Upper lobe of right lung (tissue), 1 donor: Measurements from ENCODE around the gene LAMB1. TPM values are rescaled to one million over a fixed set of nuclear protein-coding genes. Genes with fewer than 3 reads are reported as not detected.
"Not testable (repeated sequence)": the region's sequence is repeated elsewhere in the genome, so short reads cannot be mapped to it uniquely, and the experiment has no call there.

Source experiments
- ATAC-seq: fragments of 200-7000 bp; cut with Tn5 transposase; one replicate; pipeline ENCODE4 v1.9.1; 2020; ENCODE audit warnings: mild to moderate bottlenecking, moderate library complexity
- DNase-seq: peaks from one replicate; pipeline ENCODE4 v3.0.0-alpha.2; 2020
- H3K27ac ChIP-seq: fragments of 200-600 bp; one replicate; pipeline ENCODE4 v1.8.0; 2022
- H3K27me3 ChIP-seq: fragments of 200-600 bp; one replicate; pipeline ENCODE4 v1.8.0; 2022; ENCODE audit warnings: mild to moderate bottlenecking
- H3K36me3 ChIP-seq: fragments of 200-600 bp; one replicate; pipeline ENCODE4 v1.8.0; 2022
- H3K4me1 ChIP-seq: fragments of 200-600 bp; one replicate; pipeline ENCODE4 v1.8.0; 2022
- H3K4me3 ChIP-seq: fragments of 200-600 bp; one replicate; pipeline ENCODE4 v1.8.0; 2022; ENCODE audit warnings: mild to moderate bottlenecking
- H3K9me3 ChIP-seq: fragments of 200-600 bp; one replicate; pipeline ENCODE4 v1.8.0; 2022
- intact Hi-C: fragments of 100-400 bp; cut with DNase I; formaldehyde crosslinking; loops from one replicate; pipeline ENCODE4 v1.11.0; 2022
- total RNA-seq: library from RNA; stranded (reverse); fragmentation: NEBNext Ultra II Directional; extraction: Animal tissue kit (Norgen Biotek cat#: 25700); gene quantifications from one replicate; pipeline ENCODE4 v1.2.1, GENCODE V29; 2021
- TF ChIP-seq, protein P1 (sequence below): fragments of 200-600 bp; IDR thresholded peaks from one replicate; pipeline ENCODE4 v1.8.0; 2022; ENCODE audit warnings: antibody characterized with exemption
- donor health status: DM: no; HTN: yes; CAD: no; lungs with severe emphysema.

LAMB1 gene
- total RNA-seq, 1 donor from 2014 or later: 156 TPM

DNA sequence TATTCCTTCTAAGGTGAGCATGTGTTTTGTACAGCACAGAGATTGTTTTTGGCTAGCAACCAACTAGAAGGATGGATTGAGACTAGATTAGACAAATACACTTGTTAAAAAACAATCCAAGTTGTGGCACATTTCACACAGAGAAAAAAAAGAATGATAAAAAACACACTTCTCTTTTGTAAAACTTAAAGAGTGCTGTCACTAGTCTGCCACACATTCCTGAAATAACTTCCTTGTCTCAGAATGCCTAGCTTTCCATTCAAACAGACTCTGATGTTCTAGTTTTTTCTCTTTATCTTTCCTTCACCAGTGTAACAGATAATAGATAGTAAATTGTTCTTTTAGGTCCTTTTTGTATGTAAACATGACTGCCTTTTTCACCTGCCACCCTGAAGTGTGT is 100.6 kb downstream of the LAMB1 start:
- Histone ChIP-seq H3K27me3 (no peaks in the 10 kb centered on the region), H3K4me1 (peaks cover 16% of the 10 kb centered on the region), H3K4me3 (no peak overlapping the region), H3K27ac (no peak overlapping the region), H3K36me3 (peaks cover 44% of the 10 kb centered on the region), H3K9me3 (no peaks in the 10 kb centered on the region)
- intact Hi-C loops: no loop called here
- TF ChIP-seq, protein P1, sequence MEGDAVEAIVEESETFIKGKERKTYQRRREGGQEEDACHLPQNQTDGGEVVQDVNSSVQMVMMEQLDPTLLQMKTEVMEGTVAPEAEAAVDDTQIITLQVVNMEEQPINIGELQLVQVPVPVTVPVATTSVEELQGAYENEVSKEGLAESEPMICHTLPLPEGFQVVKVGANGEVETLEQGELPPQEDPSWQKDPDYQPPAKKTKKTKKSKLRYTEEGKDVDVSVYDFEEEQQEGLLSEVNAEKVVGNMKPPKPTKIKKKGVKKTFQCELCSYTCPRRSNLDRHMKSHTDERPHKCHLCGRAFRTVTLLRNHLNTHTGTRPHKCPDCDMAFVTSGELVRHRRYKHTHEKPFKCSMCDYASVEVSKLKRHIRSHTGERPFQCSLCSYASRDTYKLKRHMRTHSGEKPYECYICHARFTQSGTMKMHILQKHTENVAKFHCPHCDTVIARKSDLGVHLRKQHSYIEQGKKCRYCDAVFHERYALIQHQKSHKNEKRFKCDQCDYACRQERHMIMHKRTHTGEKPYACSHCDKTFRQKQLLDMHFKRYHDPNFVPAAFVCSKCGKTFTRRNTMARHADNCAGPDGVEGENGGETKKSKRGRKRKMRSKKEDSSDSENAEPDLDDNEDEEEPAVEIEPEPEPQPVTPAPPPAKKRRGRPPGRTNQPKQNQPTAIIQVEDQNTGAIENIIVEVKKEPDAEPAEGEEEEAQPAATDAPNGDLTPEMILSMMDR: no peak
- ATAC-seq (no peak), DNase-seq (no peak)

DNA sequence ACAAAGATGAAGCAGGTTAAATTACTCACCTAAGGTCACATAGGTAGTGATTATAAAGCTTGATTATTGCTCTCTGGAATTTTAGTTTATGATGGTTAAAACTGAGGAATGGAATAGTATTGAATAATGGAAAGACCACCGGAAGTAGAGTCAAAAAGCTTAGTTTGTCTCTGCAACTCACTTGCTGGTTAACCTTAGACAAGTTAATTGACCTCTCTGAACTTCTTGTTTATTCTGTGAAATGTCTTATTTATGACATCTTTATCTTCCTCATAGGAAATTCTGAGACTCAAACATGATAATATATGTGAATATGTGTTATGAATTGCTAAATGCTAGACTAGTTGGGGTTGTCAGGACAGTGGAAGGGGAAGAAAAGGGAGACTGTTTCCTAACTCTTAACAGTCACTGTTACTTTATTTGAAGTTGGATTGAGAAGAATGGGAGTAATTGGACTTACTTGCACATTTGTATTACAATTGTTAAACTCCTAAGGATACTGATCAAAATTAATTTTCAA is 102.4 kb downstream of the LAMB1 start:
- DNase-seq (no peak), ATAC-seq (no peak)
- Histone ChIP-seq H3K4me3 (no peak overlapping the region), H3K9me3 (no peaks in the 10 kb centered on the region), H3K27me3 (no peaks in the 10 kb centered on the region), H3K36me3 (peaks cover 29% of the 10 kb centered on the region), H3K4me1 (peaks cover 15% of the 10 kb centered on the region), H3K27ac (no peak overlapping the region)
- intact Hi-C loops: no loop called here
- TF ChIP-seq, protein P1: no peak

DNA sequence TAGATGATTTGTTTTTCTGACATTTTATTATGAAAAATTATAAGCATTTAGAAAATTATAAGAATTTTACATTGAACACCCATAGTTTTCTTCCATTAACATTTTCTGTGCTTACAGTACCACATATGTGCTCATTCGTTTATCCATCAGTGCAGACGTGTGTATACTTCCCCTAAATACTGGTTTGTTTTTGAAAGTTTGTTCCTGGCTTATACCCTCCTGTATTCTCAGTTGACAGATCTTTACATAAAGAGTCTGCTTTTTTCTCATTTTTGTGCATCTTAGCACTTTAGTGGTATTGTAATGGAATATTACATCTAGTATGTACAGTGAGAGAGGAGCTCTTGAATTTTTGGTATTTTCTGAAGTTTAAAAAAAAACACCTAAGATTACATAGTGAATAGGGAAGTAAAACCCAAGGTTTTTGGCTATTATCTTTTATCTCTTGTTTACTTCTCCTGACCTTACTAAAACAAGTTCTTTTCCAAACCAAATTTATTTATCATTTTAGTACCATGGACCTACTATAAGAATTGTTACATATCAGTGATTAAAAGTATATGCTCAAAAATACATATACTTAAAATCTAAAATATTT is 103.9 kb downstream of the LAMB1 start:
- no peaks in the 10 kb centered on the region for H3K27me3 ChIP-seq
- TF ChIP-seq, protein P1: no peak
- H3K9me3 ChIP-seq: no peaks in the 10 kb centered on the region
- H3K4me1 ChIP-seq: peaks cover 19% of the 10 kb centered on the region
- ATAC-seq (no peak), DNase-seq (no peak)
- no peak overlapping the region for H3K4me3 ChIP-seq
- H3K27ac ChIP-seq: no peak overlapping the region
- intact Hi-C loops: no loop called here
- peaks cover 26% of the 10 kb centered on the region for H3K36me3 ChIP-seq

DNA sequence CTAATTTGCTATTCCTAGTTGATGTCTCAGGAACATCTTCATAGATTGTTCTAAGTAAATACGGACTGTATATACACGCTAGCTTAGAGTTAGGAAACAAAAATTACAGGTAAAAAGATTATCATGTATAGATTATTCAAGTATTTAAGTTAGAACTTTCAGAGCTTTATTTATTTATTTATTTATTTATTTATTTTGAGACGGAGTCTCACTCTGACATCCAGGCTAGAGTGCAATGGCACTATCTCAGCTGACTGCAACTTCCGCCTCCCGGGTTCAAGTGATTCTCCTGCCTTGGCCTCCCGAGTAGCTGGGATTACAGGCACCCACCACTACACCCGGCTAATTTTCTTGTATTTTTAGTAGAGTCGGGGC is 110.6 kb downstream of the LAMB1 start:
- Histone ChIP-seq H3K4me1 (peaks cover 26% of the 10 kb centered on the region), H3K4me3 (peak overlapping the region; percentile 75), H3K27ac (peak overlapping the region; percentile 96), H3K36me3 (peaks cover 15% of the 10 kb centered on the region)
- H3K27me3 ChIP-seq, ATAC-seq, DNase-seq, H3K9me3 ChIP-seq, intact Hi-C loops: not testable (repeated sequence)

DNA sequence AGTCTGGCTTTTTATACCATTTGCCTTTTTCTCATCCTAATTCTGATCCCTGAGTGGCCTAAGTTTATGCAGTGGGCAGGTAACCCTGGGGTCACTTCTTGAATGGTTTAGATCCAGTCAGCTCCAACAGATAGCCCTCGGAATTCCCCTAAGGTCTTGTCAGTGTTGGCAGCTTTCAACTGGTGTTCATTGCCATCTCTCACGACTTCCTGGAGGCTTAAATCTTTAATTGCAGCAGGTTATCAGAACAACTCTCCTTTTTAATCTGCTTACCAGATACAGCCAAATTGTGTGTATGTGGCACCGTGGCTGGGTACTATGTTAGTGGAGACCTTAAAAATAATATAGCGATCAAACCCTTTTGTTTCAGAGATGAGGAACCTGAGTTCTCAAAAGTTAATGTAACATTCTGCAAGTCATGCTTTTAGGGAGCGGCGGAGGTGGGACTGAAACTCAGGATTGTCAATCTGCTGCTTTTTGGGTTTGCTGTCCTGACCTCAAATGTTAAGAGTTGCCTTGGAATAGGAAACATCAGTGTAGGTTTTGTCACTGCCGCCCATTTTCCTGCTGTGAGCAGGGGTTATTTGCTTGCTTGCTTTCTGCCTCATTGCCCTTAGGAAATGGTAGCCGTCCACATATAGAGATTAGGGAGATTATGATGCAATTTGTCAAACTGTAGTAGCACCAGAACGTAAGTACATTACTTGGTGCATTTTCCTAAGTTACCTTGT is 111.2 kb downstream of the LAMB1 start:
- Histone ChIP-seq H3K9me3 (no peaks in the 10 kb centered on the region), H3K4me1 (peaks cover 26% of the 10 kb centered on the region), H3K4me3 (peak overlapping the region; percentile 75), H3K27me3 (no peaks in the 10 kb centered on the region), H3K36me3 (peaks cover 15% of the 10 kb centered on the region), H3K27ac (peak overlapping the region; percentile 96)
- intact Hi-C loops: no loop called here
- TF ChIP-seq, protein P1: no peak
- DNase-seq (no peak), ATAC-seq (no peak)

DNA sequence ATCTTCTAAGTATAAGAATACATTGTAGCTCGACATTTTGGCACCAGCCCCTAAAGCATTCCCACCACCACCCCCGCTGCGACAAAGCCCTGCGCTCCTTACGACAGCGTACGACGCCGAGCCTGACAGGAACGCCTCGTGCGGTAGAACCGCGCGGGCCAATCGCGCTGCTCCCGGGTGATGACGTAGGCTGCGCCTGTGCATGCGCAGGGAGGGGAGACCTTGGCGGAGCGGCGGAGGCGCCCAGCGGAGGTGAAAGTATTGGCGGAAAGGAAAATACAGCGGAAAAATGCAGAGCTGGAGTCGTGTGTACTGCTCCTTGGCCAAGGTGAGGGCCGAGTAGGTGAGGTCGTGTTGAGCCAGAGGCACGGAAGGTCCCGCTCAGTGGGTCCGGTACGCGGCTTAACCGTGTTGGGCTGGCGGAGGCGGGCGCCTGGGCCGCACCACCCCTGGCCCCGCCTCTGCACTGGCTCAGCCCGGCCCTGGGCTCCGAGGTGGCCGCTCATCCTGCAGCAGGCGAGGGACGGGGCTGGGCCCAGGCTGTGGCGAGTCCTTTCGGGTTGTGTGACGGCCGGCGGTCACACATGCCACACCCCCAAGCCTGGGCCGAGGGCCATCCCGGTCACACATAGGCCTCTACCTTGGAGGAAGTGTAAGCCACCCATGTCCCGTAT is 111.9 kb downstream of the LAMB1 start, which contains the start of gene DLD:
Gene DLD, plus strand, starts transcription at position 222 of the 674 bp plus-strand sequence. Its CDS starts 68 bp downstream, at position 290.
- ATAC-seq (peak; percentile 98), DNase-seq (peak; percentile 98)
- intact Hi-C loops: no loop called here
- H3K27me3 ChIP-seq: no peaks in the 10 kb centered on the region
- TF ChIP-seq, protein P1: no peak
- H3K27ac ChIP-seq: peak within 1 kb of the TSS; percentile 96
- H3K9me3 ChIP-seq: no peaks in the 10 kb centered on the region
- H3K4me1 ChIP-seq: peaks cover 26% of the 10 kb centered on the region
- H3K36me3 ChIP-seq: peaks cover 15% of the 10 kb centered on the region
- peak within 1 kb of the TSS; percentile 75 for H3K4me3 ChIP-seq
